GM12878 (cell line): Measurements from ENCODE around the gene STK11.

Experiments
- BHLHE40 ChIP-seq, 2 experiments: fragments of 450-650 bp in 1 of 2; IDR thresholded peaks; 2 replicates each; pipeline ENCODE4 v1.6.1; 2011 to 2017; ENCODE audit warnings: low read depth in 2 of 2, borderline replicate concordance in 1 of 2, improper control_type of control experiment in 1 of 2, low read length in 1 of 2, mild to moderate bottlenecking in 1 of 2
- BRCA1 ChIP-seq: IDR thresholded peaks from 2 replicates; pipeline ENCODE4 v1.6.1; 2011; ENCODE audit warnings: low read depth, low read length, improper control_type of control experiment
- CTCF ChIP-seq, 3 experiments: IDR thresholded peaks in 2 of 3; conservative IDR thresholded peaks in 1 of 3; 2 replicates each; pipeline ENCODE4 v1.5.1; 2011; ENCODE audit warnings: low read depth in 3 of 3, low read length in 3 of 3, mild to moderate bottlenecking in 3 of 3, control low read depth in 2 of 3, moderate library complexity in 2 of 3, inconsistent platforms in 1 of 3, mixed read lengths in 1 of 3; ENCODE audit not compliant: control insufficient read depth in 2 of 3, insufficient read depth in 1 of 3; ENCODE audit errors: extremely low read depth in 1 of 3
- DPF2 ChIP-seq: fragments of 450-650 bp; IDR thresholded peaks from 2 replicates; pipeline ENCODE4 v1.6.1; 2017; ENCODE audit warnings: mild to moderate bottlenecking
- ESRRA ChIP-seq: IDR thresholded peaks from 2 replicates; pipeline ENCODE4 v1.6.1; 2012; ENCODE audit warnings: mild to moderate bottlenecking, low read length, improper control_type of control experiment
- EZH2 ChIP-seq: IDR thresholded peaks from 2 replicates; pipeline ENCODE4 v1.6.1; 2012; ENCODE audit warnings: low read depth, mild to moderate bottlenecking, control low read depth, inconsistent platforms, low read length, borderline replicate concordance; ENCODE audit not compliant: control insufficient read depth
- NFYB ChIP-seq: IDR thresholded peaks from 2 replicates; pipeline ENCODE4 v1.6.1; 2011; ENCODE audit warnings: low read depth, mild to moderate bottlenecking, low read length, improper control_type of control experiment, moderate library complexity; ENCODE audit not compliant: insufficient read depth
- POLR2A ChIP-seq: IDR thresholded peaks from 2 replicates; pipeline ENCODE4 v1.6.1; 2011; ENCODE audit warnings: low read depth, mild to moderate bottlenecking, low read length
- SREBF1 ChIP-seq: IDR thresholded peaks from 2 replicates; pipeline ENCODE4 v1.6.1; 2012; ENCODE audit warnings: mild to moderate bottlenecking, low read length
- TCF12 ChIP-seq: IDR thresholded peaks from 2 replicates; pipeline ENCODE4 v1.6.1; 2011; ENCODE audit warnings: low read depth, mild to moderate bottlenecking, low read length
- YY1 ChIP-seq: IDR thresholded peaks from 2 replicates; pipeline ENCODE4 v1.6.1; 2011; ENCODE audit warnings: low read depth, mild to moderate bottlenecking, low read length
- TF ChIP-seq, protein P1 (sequence below): IDR thresholded peaks from 2 replicates; pipeline ENCODE4 v1.6.1; 2012; ENCODE audit warnings: mild to moderate bottlenecking, low read depth, low read length

GRCh38 chr19:1157931-1158884 lies 47.4 kb upstream of the STK11 start:
- no peak for TF ChIP-seq BHLHE40 (IDR thresholded peaks at IDR 0.05; ENCODE audit: borderline replicate concordance in 1 of 2, low read depth in 2 of 2, low read length in 1 of 2)
- TF ChIP-seq, protein P1, sequence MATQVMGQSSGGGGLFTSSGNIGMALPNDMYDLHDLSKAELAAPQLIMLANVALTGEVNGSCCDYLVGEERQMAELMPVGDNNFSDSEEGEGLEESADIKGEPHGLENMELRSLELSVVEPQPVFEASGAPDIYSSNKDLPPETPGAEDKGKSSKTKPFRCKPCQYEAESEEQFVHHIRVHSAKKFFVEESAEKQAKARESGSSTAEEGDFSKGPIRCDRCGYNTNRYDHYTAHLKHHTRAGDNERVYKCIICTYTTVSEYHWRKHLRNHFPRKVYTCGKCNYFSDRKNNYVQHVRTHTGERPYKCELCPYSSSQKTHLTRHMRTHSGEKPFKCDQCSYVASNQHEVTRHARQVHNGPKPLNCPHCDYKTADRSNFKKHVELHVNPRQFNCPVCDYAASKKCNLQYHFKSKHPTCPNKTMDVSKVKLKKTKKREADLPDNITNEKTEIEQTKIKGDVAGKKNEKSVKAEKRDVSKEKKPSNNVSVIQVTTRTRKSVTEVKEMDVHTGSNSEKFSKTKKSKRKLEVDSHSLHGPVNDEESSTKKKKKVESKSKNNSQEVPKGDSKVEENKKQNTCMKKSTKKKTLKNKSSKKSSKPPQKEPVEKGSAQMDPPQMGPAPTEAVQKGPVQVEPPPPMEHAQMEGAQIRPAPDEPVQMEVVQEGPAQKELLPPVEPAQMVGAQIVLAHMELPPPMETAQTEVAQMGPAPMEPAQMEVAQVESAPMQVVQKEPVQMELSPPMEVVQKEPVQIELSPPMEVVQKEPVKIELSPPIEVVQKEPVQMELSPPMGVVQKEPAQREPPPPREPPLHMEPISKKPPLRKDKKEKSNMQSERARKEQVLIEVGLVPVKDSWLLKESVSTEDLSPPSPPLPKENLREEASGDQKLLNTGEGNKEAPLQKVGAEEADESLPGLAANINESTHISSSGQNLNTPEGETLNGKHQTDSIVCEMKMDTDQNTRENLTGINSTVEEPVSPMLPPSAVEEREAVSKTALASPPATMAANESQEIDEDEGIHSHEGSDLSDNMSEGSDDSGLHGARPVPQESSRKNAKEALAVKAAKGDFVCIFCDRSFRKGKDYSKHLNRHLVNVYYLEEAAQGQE = no peak
- no peak for TF ChIP-seq YY1
- TF ChIP-seq BRCA1 = no peak
- TF ChIP-seq POLR2A = no peak
- TF ChIP-seq SREBF1 = no peak
- TF ChIP-seq CTCF (IDR thresholded peaks at IDR 0.05 in 2 of 3, conservative IDR thresholded peaks at IDR 0.05 in 1 of 3; ENCODE audit: control insufficient read depth in 2 of 3, extremely low read depth in 1 of 3, insufficient read depth in 1 of 3, low read depth in 3 of 3, low read length in 3 of 3) = no peak
- TF ChIP-seq ESRRA = no peak
- TF ChIP-seq DPF2 = no peak
- no peak for TF ChIP-seq TCF12
- no peak for TF ChIP-seq EZH2
- TF ChIP-seq NFYB = no peak
